ENCODE results near the gene KIRREL1.

KIRREL1 gene

GRCh38 chr1:158007667-158008386 lies 14.4 kb downstream of the KIRREL1 start:
- DNase-seq (ENCODE audit: low read depth in 2 of 2) = no peak

- DNase-seq (ENCODE audit: low read depth in 2 of 2) = no peak
Measured at GRCh38 chr1:158008630-158009029, 15.2 kb downstream of the KIRREL1 start.

- no peak for DNase-seq (ENCODE audit: low read depth in 2 of 2)
Measured at GRCh38 chr1:158011714-158012113, 18.3 kb downstream of the KIRREL1 start.

GRCh38 chr1:158013840-158014730 lies 20.6 kb downstream of the KIRREL1 start:
- DNase-seq (ENCODE audit: low read depth in 2 of 2) = no peak

- DNase-seq (ENCODE audit: low read depth in 2 of 2) = no peak
Measured at GRCh38 chr1:158014731-158015320, 21.4 kb downstream of the KIRREL1 start.

GRCh38 chr1:158016651-158017335 lies 23.3 kb downstream of the KIRREL1 start:
- no peak for DNase-seq (ENCODE audit: low read depth in 2 of 2)

- DNase-seq (ENCODE audit: low read depth in 2 of 2) = no peak
Measured at GRCh38 chr1:158017800-158018595, 24.6 kb downstream of the KIRREL1 start.

- no peak for DNase-seq (ENCODE audit: low read depth in 2 of 2)
Measured at GRCh38 chr1:158019171-158019868, 25.9 kb downstream of the KIRREL1 start.

GRCh38 chr1:158020259-158020885 lies 26.9 kb downstream of the KIRREL1 start:
- no peak for DNase-seq (ENCODE audit: low read depth in 2 of 2)

- no peak for DNase-seq (ENCODE audit: low read depth in 2 of 2)
Measured at GRCh38 chr1:158020886-158021620, 27.6 kb downstream of the KIRREL1 start.

GRCh38 chr1:158021721-158022120 lies 28.3 kb downstream of the KIRREL1 start:
- DNase-seq (ENCODE audit: low read depth in 2 of 2) = no peak

GRCh38 chr1:158022554-158023312 lies 29.3 kb downstream of the KIRREL1 start:
- no peak for DNase-seq (ENCODE audit: low read depth in 2 of 2)

GRCh38 chr1:158024737-158025136 lies 31.3 kb downstream of the KIRREL1 start:
- DNase-seq (ENCODE audit: low read depth in 2 of 2) = no peak

GRCh38 chr1:158025576-158026230 lies 32.3 kb downstream of the KIRREL1 start:
- no peak for DNase-seq (ENCODE audit: low read depth in 2 of 2)

GRCh38 chr1:158026651-158027050 lies 33.2 kb downstream of the KIRREL1 start:
- DNase-seq (ENCODE audit: low read depth in 2 of 2) = no peak

GRCh38 chr1:158027508-158027907 lies 34.1 kb downstream of the KIRREL1 start:
- DNase-seq (ENCODE audit: low read depth in 2 of 2) = no peak

- no peak for DNase-seq (ENCODE audit: low read depth in 2 of 2)
Measured at GRCh38 chr1:158028969-158029368, 35.5 kb downstream of the KIRREL1 start.

- DNase-seq (ENCODE audit: low read depth in 2 of 2) = no peak
Measured at GRCh38 chr1:158035014-158035413, 41.6 kb downstream of the KIRREL1 start.
